ENCODE results near the gene HSPB7.
A peak's percentile ranks its signal among the peaks of the same experiment; 100 is the strongest.
"Not testable (repeated sequence)": the region's sequence is repeated elsewhere in the genome, so short reads cannot be mapped to it uniquely, and the experiment has no call there.

HSPB7 gene

GRCh38 chr1:16053781-16054502 is 36.1 kb upstream of the HSPB7 start:
- DNase-seq = no peak
- in situ Hi-C loops (cut with HindIII; ENCODE audit: low pct_ligation_motif_present, low pct_unique_long_range_greater_than_20kb, low sequenced_read_pairs) = no loop called here

- in situ Hi-C loops (cut with HindIII; ENCODE audit: low pct_ligation_motif_present, low pct_unique_long_range_greater_than_20kb, low sequenced_read_pairs); DNase-seq: not testable (repeated sequence)
Observed at GRCh38 chr1:16051949-16052348, 34.1 kb upstream of the HSPB7 start.

GRCh38 chr1:16051039-16051438 is 33.2 kb upstream of the HSPB7 start:
- in situ Hi-C loops (cut with HindIII; ENCODE audit: low pct_ligation_motif_present, low pct_unique_long_range_greater_than_20kb, low sequenced_read_pairs) = no loop called here
- no peak for DNase-seq

- no peak for DNase-seq
- in situ Hi-C loops (cut with HindIII; ENCODE audit: low pct_ligation_motif_present, low pct_unique_long_range_greater_than_20kb, low sequenced_read_pairs) = no loop called here
Observed at GRCh38 chr1:16050328-16050727, 32.5 kb upstream of the HSPB7 start.

- in situ Hi-C loops (cut with HindIII; ENCODE audit: low pct_ligation_motif_present, low pct_unique_long_range_greater_than_20kb, low sequenced_read_pairs) = no loop called here
- peak; percentile 71 for DNase-seq
Observed at GRCh38 chr1:16048573-16049189, 30.8 kb upstream of the HSPB7 start.

- in situ Hi-C loops (cut with HindIII; ENCODE audit: low pct_ligation_motif_present, low pct_unique_long_range_greater_than_20kb, low sequenced_read_pairs) = no loop called here
- no peak for DNase-seq
Observed at GRCh38 chr1:16047791-16048475, 30.1 kb upstream of the HSPB7 start.

GRCh38 chr1:16046842-16047241 is 29.0 kb upstream of the HSPB7 start:
- peak; percentile 9 for DNase-seq
- in situ Hi-C loops (cut with HindIII; ENCODE audit: low pct_ligation_motif_present, low pct_unique_long_range_greater_than_20kb, low sequenced_read_pairs) = no loop called here

- in situ Hi-C loops (cut with HindIII; ENCODE audit: low pct_ligation_motif_present, low pct_unique_long_range_greater_than_20kb, low sequenced_read_pairs) = no loop called here
- DNase-seq = no peak
Observed at GRCh38 chr1:16043950-16044349, 26.1 kb upstream of the HSPB7 start.

- in situ Hi-C loops (cut with HindIII; ENCODE audit: low pct_ligation_motif_present, low pct_unique_long_range_greater_than_20kb, low sequenced_read_pairs) = no loop called here
- no peak for DNase-seq
Observed at GRCh38 chr1:16043521-16043920, 25.7 kb upstream of the HSPB7 start, which contains the start of gene CLCNKB. CLCNKB (plus strand) TSS chr1:16043782; CDS start chr1:16044493, 711 bp downstream.

- DNase-seq; in situ Hi-C loops (cut with HindIII; ENCODE audit: low pct_ligation_motif_present, low pct_unique_long_range_greater_than_20kb, low sequenced_read_pairs): not testable (repeated sequence)
Observed at GRCh38 chr1:16042654-16043053, 24.8 kb upstream of the HSPB7 start.

- DNase-seq = no peak
- in situ Hi-C loops (cut with HindIII; ENCODE audit: low pct_ligation_motif_present, low pct_unique_long_range_greater_than_20kb, low sequenced_read_pairs) = no loop called here
Observed at GRCh38 chr1:16042096-16042495, 24.3 kb upstream of the HSPB7 start.

GRCh38 chr1:16041200-16041599 is 23.4 kb upstream of the HSPB7 start:
- no peak for DNase-seq
- in situ Hi-C loops (cut with HindIII; ENCODE audit: low pct_ligation_motif_present, low pct_unique_long_range_greater_than_20kb, low sequenced_read_pairs) = no loop called here

- DNase-seq; in situ Hi-C loops (cut with HindIII; ENCODE audit: low pct_ligation_motif_present, low pct_unique_long_range_greater_than_20kb, low sequenced_read_pairs): not testable (repeated sequence)
Observed at GRCh38 chr1:16039871-16040270, 22.0 kb upstream of the HSPB7 start.

- no peak for DNase-seq
- in situ Hi-C loops (cut with HindIII; ENCODE audit: low pct_ligation_motif_present, low pct_unique_long_range_greater_than_20kb, low sequenced_read_pairs) = no loop called here
Observed at GRCh38 chr1:16038620-16038912, 20.7 kb upstream of the HSPB7 start.

GRCh38 chr1:16036461-16036860 is 18.6 kb upstream of the HSPB7 start:
- DNase-seq; in situ Hi-C loops (cut with HindIII; ENCODE audit: low pct_ligation_motif_present, low pct_unique_long_range_greater_than_20kb, low sequenced_read_pairs): not testable (repeated sequence)

- in situ Hi-C loops (cut with HindIII; ENCODE audit: low pct_ligation_motif_present, low pct_unique_long_range_greater_than_20kb, low sequenced_read_pairs) = not testable (repeated sequence)
Observed at GRCh38 chr1:16033103-16033632, 15.3 kb upstream of the HSPB7 start.

GRCh38 chr1:16032388-16033102 is 14.7 kb upstream of the HSPB7 start:
- DNase-seq = peak; percentile 84
- in situ Hi-C loops (cut with HindIII; ENCODE audit: low pct_ligation_motif_present, low pct_unique_long_range_greater_than_20kb, low sequenced_read_pairs) = no loop called here

More at GRCh38 chr1:16033103-16033632, 15.3 kb upstream of the HSPB7 start:
- not testable (repeated sequence) for DNase-seq

GRCh38 chr1:16031551-16031950 is 13.7 kb upstream of the HSPB7 start:
- in situ Hi-C loops (cut with HindIII; ENCODE audit: low pct_ligation_motif_present, low pct_unique_long_range_greater_than_20kb, low sequenced_read_pairs) = no loop called here
- no peak for DNase-seq

- in situ Hi-C loops (cut with HindIII; ENCODE audit: low pct_ligation_motif_present, low pct_unique_long_range_greater_than_20kb, low sequenced_read_pairs) = no loop called here
- DNase-seq = no peak
Observed at GRCh38 chr1:16029288-16029687, 11.4 kb upstream of the HSPB7 start.

Measured in ACHN (cell line).